SJSA1 (cell line): ENCODE results near the gene MRM2. TPM values are rescaled to one million over a fixed set of nuclear protein-coding genes. Genes with fewer than 3 reads are reported as not detected.

ENCODE experiments used
- DNase-seq, 2 experiments: peaks; one replicate each; pipeline ENCODE4 v3.0.0-alpha.2; 2015 to 2020; ENCODE audit warnings: low spot score in 2 of 2, low read depth in 1 of 2
- H3K27ac ChIP-seq: fragments of 250-450 bp; sonication (Bioruptor Pico); 2 replicates; pipeline ENCODE4 v1.5.1; 2020; ENCODE audit warnings: mild to moderate bottlenecking, moderate library complexity
- H3K27me3 ChIP-seq: fragments of 250-450 bp; sonication (Bioruptor Pico); replicated peaks from 2 replicates; pipeline ENCODE4 v1.5.1; 2020; ENCODE audit warnings: mild to moderate bottlenecking, moderate library complexity
- H3K36me3 ChIP-seq: fragments of 250-450 bp; sonication (Bioruptor Pico); 2 replicates; pipeline ENCODE4 v1.5.1; 2020; ENCODE audit warnings: mild to moderate bottlenecking
- H3K4me1 ChIP-seq: fragments of 250-450 bp; sonication (Bioruptor Pico); replicated peaks from 2 replicates; pipeline ENCODE4 v1.6.1; 2021; ENCODE audit warnings: mild to moderate bottlenecking
- H3K4me3 ChIP-seq: fragments of 250-450 bp; sonication (Bioruptor Pico); 2 replicates; pipeline ENCODE4 v1.5.1; 2020; ENCODE audit warnings: mild to moderate bottlenecking
- H3K9me3 ChIP-seq: fragments of 250-450 bp; sonication (Bioruptor Pico); replicated peaks from 2 replicates; pipeline ENCODE4 v1.5.1; 2020; ENCODE audit warnings: mild to moderate bottlenecking
- total RNA-seq: library from RNA; depleted of rRNA; stranded (reverse); fragments of >200 nt; shearing (Covaris generic); gene quantifications from 2 replicates; pipeline ENCODE4 v1.2.3, GENCODE V29; 2014; rRNA removed

Gene MRM2
- total RNA-seq: 25.0 and 31.6 TPM in 2 replicates

GRCh38 chr7:2241580-2242540, at the start of gene MRM2, which contains the start of gene NUDT1:
TSS of gene MRM2 (minus strand) at chr7:2242205. CDS start at chr7:2242169, 36 bp downstream.
TSS of gene NUDT1 (plus strand) at chr7:2242226. CDS start at chr7:2244575, 2,349 bp downstream.
- H3K36me3 ChIP-seq: peaks cover 39% of the 10 kb centered on the region
- H3K4me3 ChIP-seq: peak within 1 kb of the TSS; percentile 92
- DNase-seq: peak; percentile 79 to 84
- peaks cover 17% of the 10 kb centered on the region for H3K4me1 ChIP-seq
- H3K9me3 ChIP-seq: no peaks in the 10 kb centered on the region
- no peaks in the 10 kb centered on the region for H3K27me3 ChIP-seq
- H3K27ac ChIP-seq: peak within 1 kb of the TSS; percentile 41

- H3K27me3 ChIP-seq: no peaks in the 10 kb centered on the region
- H3K36me3 ChIP-seq: no peaks in the 10 kb centered on the region
- DNase-seq: no peak
- no peaks in the 10 kb centered on the region for H3K9me3 ChIP-seq
- no peak overlapping the region for H3K27ac ChIP-seq
- no peaks in the 10 kb centered on the region for H3K4me1 ChIP-seq
- H3K4me3 ChIP-seq: no peak overlapping the region
These were observed 48.9 kb upstream of the MRM2 start for GRCh38 chr7:2290877-2291276.

- H3K27ac ChIP-seq: no peak overlapping the region
- no peaks in the 10 kb centered on the region for H3K4me1 ChIP-seq
- H3K4me3 ChIP-seq: no peak overlapping the region
- H3K9me3 ChIP-seq: no peaks in the 10 kb centered on the region
- H3K36me3 ChIP-seq: no peaks in the 10 kb centered on the region
- no peaks in the 10 kb centered on the region for H3K27me3 ChIP-seq
- no peak for DNase-seq
These were observed 47.6 kb upstream of the MRM2 start for GRCh38 chr7:2289621-2290020.

GRCh38 chr7:2289111-2289586, 47.1 kb upstream of the MRM2 start:
- Histone ChIP-seq H3K36me3 (no peaks in the 10 kb centered on the region), H3K27ac (no peak overlapping the region), H3K9me3 (no peaks in the 10 kb centered on the region), H3K4me3 (no peak overlapping the region), H3K4me1 (no peaks in the 10 kb centered on the region), H3K27me3 (no peaks in the 10 kb centered on the region)
- no peak for DNase-seq

- no peak for DNase-seq
- Histone ChIP-seq H3K4me3 (no peak overlapping the region), H3K9me3 (no peaks in the 10 kb centered on the region), H3K36me3 (no peaks in the 10 kb centered on the region), H3K27me3 (no peaks in the 10 kb centered on the region), H3K4me1 (no peaks in the 10 kb centered on the region), H3K27ac (no peak overlapping the region)
These were observed 46.5 kb upstream of the MRM2 start for GRCh38 chr7:2288503-2288902.

GRCh38 chr7:2287745-2288144, 45.7 kb upstream of the MRM2 start:
- no peak for DNase-seq
- Histone ChIP-seq H3K36me3 (no peaks in the 10 kb centered on the region), H3K27me3 (no peaks in the 10 kb centered on the region), H3K9me3 (no peaks in the 10 kb centered on the region), H3K4me1 (no peaks in the 10 kb centered on the region), H3K27ac (no peak overlapping the region), H3K4me3 (no peak overlapping the region)

GRCh38 chr7:2283074-2283473, 41.1 kb upstream of the MRM2 start:
- Histone ChIP-seq H3K4me1 (no peaks in the 10 kb centered on the region), H3K9me3 (no peaks in the 10 kb centered on the region)
- DNase-seq: no peak

GRCh38 chr7:2282185-2282751, 40.3 kb upstream of the MRM2 start:
- H3K27me3 ChIP-seq: no peaks in the 10 kb centered on the region
- H3K4me1 ChIP-seq: no peaks in the 10 kb centered on the region
- H3K9me3 ChIP-seq: no peaks in the 10 kb centered on the region
- DNase-seq: no peak
- no peak overlapping the region for H3K4me3 ChIP-seq
- H3K27ac ChIP-seq: no peak overlapping the region
- H3K36me3 ChIP-seq: no peaks in the 10 kb centered on the region

More at GRCh38 chr7:2283074-2283473, 41.1 kb upstream of the MRM2 start:
- Histone ChIP-seq H3K36me3 (no peaks in the 10 kb centered on the region), H3K27me3 (no peaks in the 10 kb centered on the region), H3K4me3 (no peak overlapping the region), H3K27ac (no peak overlapping the region)

GRCh38 chr7:2281541-2281940, 39.5 kb upstream of the MRM2 start:
- Histone ChIP-seq H3K4me1 (no peaks in the 10 kb centered on the region), H3K4me3 (no peak overlapping the region), H3K27ac (no peak overlapping the region), H3K9me3 (no peaks in the 10 kb centered on the region), H3K36me3 (0 out of 2 replicates have a peak, but pooled peaks cover 3% of the 10 kb centered on the region), H3K27me3 (no peaks in the 10 kb centered on the region)
- no peak for DNase-seq

- peaks cover 5% of the 10 kb centered on the region; the same call in 1 of the 2 replicates for H3K36me3 ChIP-seq
- no peaks in the 10 kb centered on the region for H3K9me3 ChIP-seq
- no peak for DNase-seq
- no peak overlapping the region for H3K4me3 ChIP-seq
- H3K27ac ChIP-seq: no peak overlapping the region
- H3K27me3 ChIP-seq: no peaks in the 10 kb centered on the region
- no peaks in the 10 kb centered on the region for H3K4me1 ChIP-seq
These were observed 38.4 kb upstream of the MRM2 start for GRCh38 chr7:2280424-2280823.

- no peaks in the 10 kb centered on the region for H3K4me1 ChIP-seq
- peaks cover 5% of the 10 kb centered on the region; the same call in 1 of the 2 replicates for H3K36me3 ChIP-seq
- DNase-seq: no peak
These were observed 37.9 kb upstream of the MRM2 start for GRCh38 chr7:2279896-2280295.

GRCh38 chr7:2278026-2278425, 36.0 kb upstream of the MRM2 start:
- Histone ChIP-seq H3K4me3 (no peak overlapping the region), H3K9me3 (no peaks in the 10 kb centered on the region), H3K4me1 (no peaks in the 10 kb centered on the region), H3K27me3 (no peaks in the 10 kb centered on the region), H3K27ac (no peak overlapping the region), H3K36me3 (peaks cover 13% of the 10 kb centered on the region; the same call in 1 of the 2 replicates)
- no peak for DNase-seq

More at GRCh38 chr7:2279896-2280295, 37.9 kb upstream of the MRM2 start:
- H3K27me3 ChIP-seq: no peaks in the 10 kb centered on the region
- no peaks in the 10 kb centered on the region for H3K9me3 ChIP-seq
- no peak overlapping the region for H3K4me3 ChIP-seq
- no peak overlapping the region for H3K27ac ChIP-seq

- Histone ChIP-seq H3K4me3 (no peak overlapping the region), H3K9me3 (no peaks in the 10 kb centered on the region), H3K36me3 (peaks cover 24% of the 10 kb centered on the region), H3K27ac (no peak overlapping the region), H3K27me3 (no peaks in the 10 kb centered on the region), H3K4me1 (no peaks in the 10 kb centered on the region)
- DNase-seq: no peak
These were observed 34.1 kb upstream of the MRM2 start for GRCh38 chr7:2276107-2276506.

GRCh38 chr7:2275101-2275500, 33.1 kb upstream of the MRM2 start:
- no peak overlapping the region for H3K4me3 ChIP-seq
- no peak for DNase-seq
- no peaks in the 10 kb centered on the region for H3K27me3 ChIP-seq
- H3K36me3 ChIP-seq: peaks cover 31% of the 10 kb centered on the region
- H3K9me3 ChIP-seq: no peaks in the 10 kb centered on the region
- no peaks in the 10 kb centered on the region for H3K4me1 ChIP-seq
- H3K27ac ChIP-seq: no peak overlapping the region
